OCI-LY7 (cell line): ENCODE results near the gene NAP1L4.

Experiments
- CTCF ChIP-seq: fragments of 200-600 bp; sonication (generic); conservative IDR thresholded peaks from 2 replicates; pipeline ENCODE4 v1.5.1; 2014; ENCODE audit warnings: mild to moderate bottlenecking, antibody characterized with exemption, low read length, moderate library complexity, mixed read lengths
- EZH2phosphoT487 ChIP-seq: fragments of 200-600 bp; sonication (generic); IDR thresholded peaks from 2 replicates; pipeline ENCODE4 v1.6.1; 2018; ENCODE audit warnings: low read depth, borderline replicate concordance, mild to moderate bottlenecking, mixed run types, antibody characterized with exemption, low read length, moderate library complexity, mixed read lengths

GRCh38 chr11:2974272-2974671 is 17.9 kb downstream of the NAP1L4 start:
- TF ChIP-seq CTCF, result no peak
- TF ChIP-seq EZH2phosphoT487, result no peak
